ENCODE data around the gene UGT1A8.
"Not testable (repeated sequence)": the region's sequence is repeated elsewhere in the genome, so short reads cannot be mapped to it uniquely, and the experiment has no call there.

UGT1A8 gene

GRCh38 chr2:233746475-233747282, 129.2 kb downstream of the UGT1A8 start:
- Histone ChIP-seq H3K27me3 (ENCODE audit: insufficient read depth, low read length) (peaks cover 43% of the 10 kb centered on the region), H3K4me3 (ENCODE audit: low read depth, low read length) (no peak overlapping the region), H3K4me1 (ENCODE audit: control insufficient read depth, insufficient read depth, low read length, unreplicated experiment) (no peaks in the 10 kb centered on the region), H3K36me3 (ENCODE audit: insufficient read depth, low read length) (no peaks in the 10 kb centered on the region), H3K27ac (ENCODE audit: low read depth, low read length) (no peak overlapping the region), H3K79me2 (ENCODE audit: control insufficient read depth, insufficient read depth, low read length, unreplicated experiment) (no peaks in the 10 kb centered on the region), H2AFZ (ENCODE audit: low read length, unreplicated experiment) (no peak overlapping the region)

- H3K27ac ChIP-seq (ENCODE audit: low read depth, low read length) = no peak overlapping the region
Observed at GRCh38 chr2:233747283-233747544, 129.8 kb downstream of the UGT1A8 start.

GRCh38 chr2:233750689-233751088, 133.3 kb downstream of the UGT1A8 start:
- peaks cover 37% of the 10 kb centered on the region for H3K27me3 ChIP-seq (ENCODE audit: insufficient read depth, low read length)
- not testable (repeated sequence) for H3K36me3 ChIP-seq (ENCODE audit: insufficient read depth, low read length); H3K27ac ChIP-seq (ENCODE audit: low read depth, low read length); H3K79me2 ChIP-seq (ENCODE audit: control insufficient read depth, insufficient read depth, low read length, unreplicated experiment); H2AFZ ChIP-seq (ENCODE audit: low read length, unreplicated experiment); H3K4me1 ChIP-seq (ENCODE audit: control insufficient read depth, insufficient read depth, low read length, unreplicated experiment); H3K4me3 ChIP-seq (ENCODE audit: low read depth, low read length)

More at GRCh38 chr2:233747283-233747544, 129.8 kb downstream of the UGT1A8 start:
- H2AFZ ChIP-seq (ENCODE audit: low read length, unreplicated experiment) = no peak overlapping the region
- H3K27me3 ChIP-seq (ENCODE audit: insufficient read depth, low read length) = peaks cover 38% of the 10 kb centered on the region
- no peak overlapping the region for H3K4me3 ChIP-seq (ENCODE audit: low read depth, low read length)
- H3K36me3 ChIP-seq (ENCODE audit: insufficient read depth, low read length) = no peaks in the 10 kb centered on the region
- no peaks in the 10 kb centered on the region for H3K79me2 ChIP-seq (ENCODE audit: control insufficient read depth, insufficient read depth, low read length, unreplicated experiment)
- H3K4me1 ChIP-seq (ENCODE audit: control insufficient read depth, insufficient read depth, low read length, unreplicated experiment) = no peaks in the 10 kb centered on the region

- not testable (repeated sequence) for H3K36me3 ChIP-seq (ENCODE audit: insufficient read depth, low read length); H2AFZ ChIP-seq (ENCODE audit: low read length, unreplicated experiment); H3K4me3 ChIP-seq (ENCODE audit: low read depth, low read length); H3K4me1 ChIP-seq (ENCODE audit: control insufficient read depth, insufficient read depth, low read length, unreplicated experiment); H3K27ac ChIP-seq (ENCODE audit: low read depth, low read length); H3K79me2 ChIP-seq (ENCODE audit: control insufficient read depth, insufficient read depth, low read length, unreplicated experiment)
- H3K27me3 ChIP-seq (ENCODE audit: insufficient read depth, low read length) = peaks cover 30% of the 10 kb centered on the region
Observed at GRCh38 chr2:233751212-233752009, 134.0 kb downstream of the UGT1A8 start.

- H3K4me1 ChIP-seq (ENCODE audit: control insufficient read depth, insufficient read depth, low read length, unreplicated experiment) = no peaks in the 10 kb centered on the region
- H2AFZ ChIP-seq (ENCODE audit: low read length, unreplicated experiment) = no peak overlapping the region
- H3K27ac ChIP-seq (ENCODE audit: low read depth, low read length) = no peak overlapping the region
- peaks cover 8% of the 10 kb centered on the region; the same call in 1 of the 2 replicates for H3K27me3 ChIP-seq (ENCODE audit: insufficient read depth, low read length)
- H3K79me2 ChIP-seq (ENCODE audit: control insufficient read depth, insufficient read depth, low read length, unreplicated experiment) = no peaks in the 10 kb centered on the region
- no peaks in the 10 kb centered on the region for H3K36me3 ChIP-seq (ENCODE audit: insufficient read depth, low read length)
- H3K4me3 ChIP-seq (ENCODE audit: low read depth, low read length) = no peak overlapping the region
Observed at GRCh38 chr2:233754872-233755611, 137.6 kb downstream of the UGT1A8 start.

GRCh38 chr2:233756429-233757081, 139.1 kb downstream of the UGT1A8 start:
- no peak overlapping the region for H2AFZ ChIP-seq (ENCODE audit: low read length, unreplicated experiment)
- H3K79me2 ChIP-seq (ENCODE audit: control insufficient read depth, insufficient read depth, low read length, unreplicated experiment) = no peaks in the 10 kb centered on the region
- H3K36me3 ChIP-seq (ENCODE audit: insufficient read depth, low read length) = no peaks in the 10 kb centered on the region
- H3K4me3 ChIP-seq (ENCODE audit: low read depth, low read length) = no peak overlapping the region
- H3K4me1 ChIP-seq (ENCODE audit: control insufficient read depth, insufficient read depth, low read length, unreplicated experiment) = no peaks in the 10 kb centered on the region
- H3K27ac ChIP-seq (ENCODE audit: low read depth, low read length) = no peak overlapping the region
- H3K27me3 ChIP-seq (ENCODE audit: insufficient read depth, low read length) = peaks cover 8% of the 10 kb centered on the region; the same call in 1 of the 2 replicates

- peaks cover 8% of the 10 kb centered on the region; the same call in 1 of the 2 replicates for H3K27me3 ChIP-seq (ENCODE audit: insufficient read depth, low read length)
- H3K4me3 ChIP-seq (ENCODE audit: low read depth, low read length) = no peak overlapping the region
- H3K36me3 ChIP-seq (ENCODE audit: insufficient read depth, low read length) = no peaks in the 10 kb centered on the region
- H3K79me2 ChIP-seq (ENCODE audit: control insufficient read depth, insufficient read depth, low read length, unreplicated experiment) = no peaks in the 10 kb centered on the region
- H3K4me1 ChIP-seq (ENCODE audit: control insufficient read depth, insufficient read depth, low read length, unreplicated experiment) = no peaks in the 10 kb centered on the region
- no peak overlapping the region for H2AFZ ChIP-seq (ENCODE audit: low read length, unreplicated experiment)
- H3K27ac ChIP-seq (ENCODE audit: low read depth, low read length) = no peak overlapping the region
Observed at GRCh38 chr2:233758141-233758540, 140.7 kb downstream of the UGT1A8 start.

GRCh38 chr2:233758849-233759248, 141.4 kb downstream of the UGT1A8 start:
- peaks cover 2% of the 10 kb centered on the region; the same call in 1 of the 2 replicates for H3K27me3 ChIP-seq (ENCODE audit: insufficient read depth, low read length)

GRCh38 chr2:233760043-233760442, 142.6 kb downstream of the UGT1A8 start, which contains the start of gene UGT1A1:
Gene UGT1A1 (plus strand): TSS chr2:233760270. CDS start chr2:233760288, 18 bp downstream.
- Histone ChIP-seq H2AFZ (ENCODE audit: low read length, unreplicated experiment) (no peak within 1 kb of the TSS), H3K4me1 (ENCODE audit: control insufficient read depth, insufficient read depth, low read length, unreplicated experiment) (peaks cover 14% of the 10 kb centered on the region), H3K4me3 (ENCODE audit: low read depth, low read length) (no peak within 1 kb of the TSS), H3K27me3 (ENCODE audit: insufficient read depth, low read length) (no peaks in the 10 kb centered on the region), H3K27ac (ENCODE audit: low read depth, low read length) (no peak within 1 kb of the TSS), H3K79me2 (ENCODE audit: control insufficient read depth, insufficient read depth, low read length, unreplicated experiment) (no peaks in the 10 kb centered on the region), H3K36me3 (ENCODE audit: insufficient read depth, low read length) (no peaks in the 10 kb centered on the region)

More at GRCh38 chr2:233758849-233759248, 141.4 kb downstream of the UGT1A8 start:
- Histone ChIP-seq H2AFZ (ENCODE audit: low read length, unreplicated experiment) (no peak overlapping the region), H3K36me3 (ENCODE audit: insufficient read depth, low read length) (no peaks in the 10 kb centered on the region), H3K4me3 (ENCODE audit: low read depth, low read length) (no peak overlapping the region), H3K4me1 (ENCODE audit: control insufficient read depth, insufficient read depth, low read length, unreplicated experiment) (peaks cover 3% of the 10 kb centered on the region), H3K79me2 (ENCODE audit: control insufficient read depth, insufficient read depth, low read length, unreplicated experiment) (no peaks in the 10 kb centered on the region), H3K27ac (ENCODE audit: low read depth, low read length) (no peak overlapping the region)

Data from ACC112 (cell line).